ENCODE measurements around the gene SAMD14. TPM values are rescaled to one million over a fixed set of nuclear protein-coding genes. Genes with fewer than 3 reads are reported as not detected.

The SAMD14 gene
- total RNA-seq, 1 experiment from 2014 or later = not detected

DNA sequence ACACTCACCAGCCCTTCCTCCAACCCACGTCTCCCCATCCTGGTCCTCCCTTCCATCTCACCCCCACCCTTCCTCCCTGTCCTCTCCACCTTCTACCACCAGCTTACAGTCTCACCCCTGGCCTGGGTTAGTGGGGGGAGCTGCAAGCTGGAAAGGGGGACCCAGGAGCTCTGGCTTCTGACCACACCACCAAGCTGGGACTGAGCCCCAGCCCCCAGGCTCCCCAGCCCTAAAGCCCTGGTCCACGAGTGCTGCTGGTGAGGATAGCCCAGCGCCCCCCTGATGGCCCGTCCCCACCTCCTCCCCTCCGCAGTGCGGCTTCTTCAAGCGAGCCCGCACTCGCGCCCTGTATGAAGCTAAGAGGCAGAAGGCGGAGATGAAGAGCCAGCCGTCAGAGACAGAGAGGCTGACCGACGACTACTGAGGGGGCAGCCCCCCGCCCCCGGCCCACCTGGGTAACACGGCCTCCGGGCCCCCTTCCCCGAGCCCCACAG is 42.0 kb downstream of the SAMD14 start:
- Histone ChIP-seq H3K36me3 (peaks cover 76% of the 10 kb centered on the region), H3K27me3 (no peaks in the 10 kb centered on the region)
- DNase-seq = no peak

GRCh38 chr17:50087246-50087911 is 42.6 kb downstream of the SAMD14 start:
- DNase-seq = peak; percentile 74
- H3K36me3 ChIP-seq = peaks cover 81% of the 10 kb centered on the region
- no peaks in the 10 kb centered on the region for H3K27me3 ChIP-seq
- no peaks in the 10 kb centered on the region for H3K9me3 ChIP-seq
- no peak overlapping the region for H3K4me3 ChIP-seq

More for the DNA sequence above, 42.0 kb downstream of the SAMD14 start:
- H3K9me3 ChIP-seq = no peaks in the 10 kb centered on the region
- H3K4me3 ChIP-seq = no peak overlapping the region

DNA sequence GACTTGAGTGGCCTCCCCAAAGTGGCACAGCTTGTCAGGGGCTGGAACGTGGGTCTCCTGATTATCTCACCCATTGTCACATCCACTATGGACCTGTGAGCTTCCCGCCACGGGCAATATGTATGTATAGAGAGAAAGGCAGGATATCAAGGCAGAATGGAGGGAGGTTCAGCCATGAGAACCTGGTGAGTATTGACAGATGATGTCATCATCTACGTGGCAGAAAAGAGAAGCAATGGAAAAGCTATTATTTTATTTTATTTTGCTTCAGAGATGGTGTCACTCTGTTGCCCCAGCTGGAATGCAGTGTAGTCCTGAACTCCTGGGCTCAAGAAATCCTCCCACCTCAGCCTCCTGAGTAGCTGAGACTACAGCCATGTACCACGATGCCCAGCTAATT is 48.2 kb downstream of the SAMD14 start:
- H3K9me3 ChIP-seq = no peaks in the 10 kb centered on the region
- no peak for DNase-seq
- no peak overlapping the region for H3K4me3 ChIP-seq
- no peaks in the 10 kb centered on the region for H3K27me3 ChIP-seq
- H3K36me3 ChIP-seq = peaks cover 86% of the 10 kb centered on the region

DNA sequence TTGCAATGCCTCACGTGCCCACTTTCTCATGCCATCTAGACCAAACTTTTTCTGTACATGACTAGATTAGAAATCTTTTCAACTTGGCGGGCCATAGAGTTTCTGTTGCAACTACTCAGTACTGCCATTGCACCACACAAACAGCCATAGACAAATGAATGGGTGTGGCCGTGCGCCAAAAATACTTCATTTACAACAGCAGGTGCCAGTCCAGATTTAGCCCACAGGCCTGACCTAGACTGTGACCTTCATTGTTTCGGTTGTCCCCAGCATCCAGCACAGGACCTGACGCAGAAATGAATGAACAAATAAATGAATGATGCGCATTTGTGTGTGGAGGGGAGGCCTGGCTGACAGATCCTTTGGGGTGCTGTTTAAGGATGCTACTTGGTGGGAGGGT is 49.1 kb downstream of the SAMD14 start:
- no peaks in the 10 kb centered on the region for H3K9me3 ChIP-seq
- DNase-seq = no peak
- H3K36me3 ChIP-seq = peaks cover 90% of the 10 kb centered on the region
- no peaks in the 10 kb centered on the region for H3K27me3 ChIP-seq
- no peak overlapping the region for H3K4me3 ChIP-seq

GRCh38 chr17:50080096-50080480 is 49.9 kb downstream of the SAMD14 start:
- peaks cover 94% of the 10 kb centered on the region for H3K36me3 ChIP-seq
- no peaks in the 10 kb centered on the region for H3K27me3 ChIP-seq
- no peaks in the 10 kb centered on the region for H3K9me3 ChIP-seq
- DNase-seq = no peak
- H3K4me3 ChIP-seq = no peak overlapping the region

DNA sequence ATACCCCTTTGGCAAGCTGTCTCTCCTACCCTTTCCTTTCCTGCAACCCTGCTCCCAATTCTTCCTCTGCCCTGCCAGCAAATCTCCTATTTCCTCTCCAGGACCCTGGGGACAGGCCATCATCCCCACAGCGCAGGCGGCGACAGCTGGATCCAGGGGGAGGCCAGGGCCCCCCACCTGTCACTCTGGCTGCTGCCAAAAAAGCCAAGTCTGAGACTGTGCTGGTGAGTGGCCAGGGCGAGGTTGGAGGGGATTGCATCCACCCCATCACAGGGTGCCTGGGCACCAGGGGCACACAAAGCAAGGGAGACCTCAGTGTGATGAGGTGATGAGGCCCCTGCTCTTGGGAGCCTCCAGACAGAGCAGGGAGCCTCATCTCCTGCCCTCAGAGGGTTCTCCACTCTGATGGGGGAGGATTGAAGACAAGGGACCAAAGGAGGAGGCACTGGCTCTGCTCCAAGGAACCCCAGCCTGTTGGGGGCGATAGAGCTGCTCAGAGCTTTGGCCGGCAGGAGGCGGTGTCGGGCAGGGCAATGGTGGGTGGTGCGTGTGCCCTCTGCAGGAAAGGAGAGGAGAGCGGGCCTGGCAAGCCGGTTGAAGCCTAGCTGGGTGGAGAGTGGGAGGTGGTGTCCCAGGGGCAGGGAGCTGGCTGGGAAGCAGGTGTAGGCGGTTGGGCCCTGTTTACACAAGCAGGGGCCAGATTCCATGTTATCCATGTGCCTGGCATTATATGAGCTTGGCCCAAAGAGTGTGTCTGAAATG is 50.4 kb downstream of the SAMD14 start:
- peak; percentile 73 for DNase-seq
- H3K27me3 ChIP-seq = no peaks in the 10 kb centered on the region
- H3K36me3 ChIP-seq = peaks cover 94% of the 10 kb centered on the region

GRCh38 chr17:50078430-50078829 is 51.5 kb downstream of the SAMD14 start:
- peaks cover 100% of the 10 kb centered on the region for H3K36me3 ChIP-seq
- no peak for DNase-seq
- no peaks in the 10 kb centered on the region for H3K27me3 ChIP-seq
- no peak overlapping the region for H3K4me3 ChIP-seq
- H3K9me3 ChIP-seq = no peaks in the 10 kb centered on the region

More for the DNA sequence above, 50.4 kb downstream of the SAMD14 start:
- H3K9me3 ChIP-seq = no peaks in the 10 kb centered on the region
- no peak overlapping the region for H3K4me3 ChIP-seq

DNA sequence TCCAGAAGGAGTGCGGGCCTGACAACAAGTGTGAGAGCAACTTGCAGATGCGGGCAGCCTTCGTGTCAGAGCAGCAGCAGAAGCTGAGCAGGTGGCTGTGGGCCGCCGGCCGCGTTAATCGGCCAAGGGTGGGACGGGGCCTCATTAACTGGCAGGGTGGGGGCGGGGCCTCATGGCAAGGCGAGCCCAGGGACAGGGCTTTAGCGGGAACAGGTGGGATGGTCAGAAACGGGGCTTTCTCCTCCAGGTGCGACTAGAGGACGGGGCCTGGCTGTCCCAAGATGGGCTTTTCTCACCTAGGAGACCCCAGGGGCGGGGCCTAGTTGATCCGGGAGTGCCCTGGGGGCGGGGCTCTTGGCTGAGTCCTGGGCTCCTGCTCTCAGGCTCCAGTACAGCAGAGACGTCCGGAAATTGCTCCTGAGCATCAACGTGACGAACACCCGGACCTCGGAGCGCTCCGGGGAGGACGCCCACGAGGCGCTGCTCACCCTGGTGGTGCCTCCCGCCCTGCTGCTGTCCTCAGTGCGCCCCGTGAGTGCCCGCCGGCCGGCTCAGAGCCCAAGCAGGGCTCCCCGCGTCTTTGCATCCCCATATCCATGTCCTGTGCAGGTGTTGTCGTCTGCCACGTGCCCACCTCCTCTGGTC is 53.2 kb downstream of the SAMD14 start:
- Histone ChIP-seq H3K9me3 (no peaks in the 10 kb centered on the region), H3K36me3 (peaks cover 98% of the 10 kb centered on the region), H3K4me3 (no peak overlapping the region), H3K27me3 (no peaks in the 10 kb centered on the region)
- DNase-seq = no peak

- Histone ChIP-seq H3K9me3 (no peaks in the 10 kb centered on the region), H3K27me3 (no peaks in the 10 kb centered on the region), H3K36me3 (peaks cover 98% of the 10 kb centered on the region), H3K4me3 (no peak overlapping the region)
- DNase-seq = no peak
These were observed 53.8 kb downstream of the SAMD14 start for GRCh38 chr17:50076221-50076590.

GRCh38 chr17:50075446-50076032 is 54.4 kb downstream of the SAMD14 start:
- no peak overlapping the region for H3K4me3 ChIP-seq
- H3K36me3 ChIP-seq = peaks cover 97% of the 10 kb centered on the region
- no peak for DNase-seq
- no peaks in the 10 kb centered on the region for H3K27me3 ChIP-seq
- H3K9me3 ChIP-seq = no peaks in the 10 kb centered on the region

GRCh38 chr17:50074227-50074626 is 55.7 kb downstream of the SAMD14 start:
- H3K36me3 ChIP-seq = peaks cover 95% of the 10 kb centered on the region
- H3K4me3 ChIP-seq = no peak overlapping the region
- H3K27me3 ChIP-seq = no peaks in the 10 kb centered on the region
- no peak for DNase-seq
- no peaks in the 10 kb centered on the region for H3K9me3 ChIP-seq

DNA sequence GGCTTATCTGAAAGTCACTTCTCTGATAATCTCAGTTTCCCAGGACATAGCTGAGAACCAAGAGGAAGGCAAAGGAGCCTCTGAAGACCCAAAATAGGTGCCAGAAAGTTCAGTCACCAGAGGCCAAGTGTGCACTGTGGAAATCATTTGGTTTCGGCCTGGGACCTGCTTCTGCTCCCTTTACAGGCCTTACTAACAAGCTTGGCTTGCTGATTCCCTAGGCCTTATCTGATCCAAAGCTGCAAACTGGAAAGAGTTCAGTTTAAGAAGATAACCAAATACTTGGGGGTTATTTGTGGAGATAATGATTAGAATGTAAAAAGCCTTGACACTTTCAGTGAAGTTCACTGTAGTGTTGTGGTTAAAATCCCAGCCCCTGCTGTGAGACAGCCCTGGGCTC is 57.0 kb downstream of the SAMD14 start:
- no peak for DNase-seq
- H3K27me3 ChIP-seq = no peaks in the 10 kb centered on the region
- no peaks in the 10 kb centered on the region for H3K9me3 ChIP-seq
- no peak overlapping the region for H3K4me3 ChIP-seq
- peaks cover 94% of the 10 kb centered on the region for H3K36me3 ChIP-seq

GRCh38 chr17:50072130-50072529 is 57.8 kb downstream of the SAMD14 start:
- Histone ChIP-seq H3K9me3 (no peaks in the 10 kb centered on the region), H3K27me3 (no peaks in the 10 kb centered on the region), H3K4me3 (no peak overlapping the region), H3K36me3 (peaks cover 94% of the 10 kb centered on the region)
- no peak for DNase-seq

GRCh38 chr17:50071692-50072091 is 58.3 kb downstream of the SAMD14 start:
- Histone ChIP-seq H3K27me3 (no peaks in the 10 kb centered on the region), H3K4me3 (no peak overlapping the region), H3K9me3 (no peaks in the 10 kb centered on the region), H3K36me3 (peaks cover 94% of the 10 kb centered on the region)
- DNase-seq = no peak

- DNase-seq = no peak
- Histone ChIP-seq H3K9me3 (no peaks in the 10 kb centered on the region), H3K36me3 (peaks cover 94% of the 10 kb centered on the region), H3K27me3 (no peaks in the 10 kb centered on the region), H3K4me3 (no peak overlapping the region)
These were observed 58.9 kb downstream of the SAMD14 start for GRCh38 chr17:50070908-50071680.

GRCh38 chr17:50067996-50068395 is 62.0 kb downstream of the SAMD14 start:
- Histone ChIP-seq H3K9me3 (no peaks in the 10 kb centered on the region), H3K27me3 (no peaks in the 10 kb centered on the region), H3K36me3 (peaks cover 90% of the 10 kb centered on the region), H3K4me3 (no peak overlapping the region)
- DNase-seq = no peak

Data from MG63 (cell line).